ENCODE data around the gene JPH4. TPM values are rescaled to one million over a fixed set of nuclear protein-coding genes. Genes with fewer than 3 reads are reported as not detected.

JPH4 gene
- polyA plus RNA-seq, 1 donor (not counting 4 experiments of a cell fraction or from before 2014, with no cell fraction given), result 0.01 TPM

DNA sequence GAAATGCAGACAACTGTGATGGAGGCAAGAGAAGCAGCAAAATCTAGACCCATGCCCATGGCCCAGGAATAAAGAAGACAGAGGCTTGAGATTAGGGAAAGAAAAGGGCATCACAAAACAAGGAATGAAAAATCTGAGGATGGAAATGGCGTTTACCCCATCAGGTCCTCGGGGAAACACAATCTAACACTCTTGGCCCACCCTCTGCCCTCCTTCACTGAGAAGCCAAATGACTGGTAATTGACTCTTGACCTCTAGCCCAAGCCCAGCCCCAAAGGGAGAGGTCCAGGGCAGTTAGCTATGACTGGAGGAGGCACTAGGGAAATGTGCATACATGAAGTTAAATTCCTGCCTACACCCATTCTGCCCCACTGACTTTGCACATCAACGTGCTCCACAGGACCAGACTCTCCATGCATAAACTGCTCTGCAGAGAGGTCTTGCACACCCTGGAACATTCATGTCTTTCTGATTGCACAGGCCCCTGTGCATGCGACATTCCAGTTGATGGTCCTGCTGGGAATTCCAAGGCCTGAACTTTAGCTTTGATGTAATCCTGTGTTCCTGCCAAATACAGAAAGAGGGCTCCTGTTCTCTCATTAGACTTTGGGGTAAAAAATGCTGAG, 32.7 kb downstream of the JPH4 start:
- TF ChIP-seq EZH2 (IDR thresholded peaks at IDR 0.05; ENCODE audit: low read length) (no peak), CTCF (optimal IDR thresholded peaks at IDR 0.05 in 1 of 3, IDR thresholded peaks at IDR 0.05 in 1 of 3, conservative IDR thresholded peaks at IDR 0.05 in 1 of 3; ENCODE audit: extremely low read depth in 1 of 3, insufficient read depth in 2 of 3, low read length in 3 of 3) (no peak)

GRCh38 chr14:23544511-23545447, 33.8 kb downstream of the JPH4 start:
- no peak overlapping the region for H3K4me2 ChIP-seq (ENCODE audit: control insufficient read depth, extremely low read depth, insufficient read depth, low read depth, low read length)
- H3K4me1 ChIP-seq (ENCODE audit: control insufficient read depth, extremely low read depth, insufficient read depth, low read length), result no peaks in the 10 kb centered on the region
- H3K27ac ChIP-seq (ENCODE audit: control insufficient read depth, insufficient read depth, low read length), result no peak overlapping the region
- H3K9ac ChIP-seq (ENCODE audit: control insufficient read depth, extremely low read depth, insufficient read depth, low read length), result no peak overlapping the region
- H4K20me1 ChIP-seq (ENCODE audit: control insufficient read depth, extremely low read depth, insufficient read depth, low read length), result no peaks in the 10 kb centered on the region
- no peak for TF ChIP-seq EZH2 (IDR thresholded peaks at IDR 0.05; ENCODE audit: low read length)
- no peak for TF ChIP-seq CTCF (optimal IDR thresholded peaks at IDR 0.05 in 1 of 3, IDR thresholded peaks at IDR 0.05 in 1 of 3, conservative IDR thresholded peaks at IDR 0.05 in 1 of 3; ENCODE audit: extremely low read depth in 1 of 3, insufficient read depth in 2 of 3, low read length in 3 of 3)
- H3K36me3 ChIP-seq (ENCODE audit: control insufficient read depth in 2 of 2, extremely low read depth in 1 of 2, insufficient read depth in 2 of 2, low read length in 2 of 2), result no peaks in the 10 kb centered on the region
- dilution Hi-C loops (cut with MboI; ENCODE audit: extremely low pct_ligation_motif_present, low sequenced_read_pairs), result no loop called here
- FAIRE-seq (no peak), DNase-seq (ENCODE audit: low read depth, low spot score) (no peak)
- no peak overlapping the region for H2AFZ ChIP-seq (ENCODE audit: control insufficient read depth, low read length)
- no peak overlapping the region for H3K4me3 ChIP-seq (ENCODE audit: control insufficient read depth in 2 of 3, extremely low read depth in 1 of 3, insufficient read depth in 2 of 3, low read depth in 1 of 3, low read length in 3 of 3)
- peaks cover 4% of the 10 kb centered on the region for H3K27me3 ChIP-seq (ENCODE audit: control insufficient read depth, extremely low read depth, insufficient read depth, low read length)
- H3K9me3 ChIP-seq (ENCODE audit: control insufficient read depth, low read depth, low read length), result no peaks in the 10 kb centered on the region
- no peaks in the 10 kb centered on the region for H3K79me2 ChIP-seq (ENCODE audit: control insufficient read depth, insufficient read depth, low read length)
- no peaks in the 10 kb centered on the region for H3K9me1 ChIP-seq (ENCODE audit: control insufficient read depth, extremely low read depth, insufficient read depth, low read length)

More for the DNA sequence above, 32.7 kb downstream of the JPH4 start:
- H4K20me1 ChIP-seq (ENCODE audit: control insufficient read depth, extremely low read depth, insufficient read depth, low read length), result no peaks in the 10 kb centered on the region
- no peak overlapping the region for H2AFZ ChIP-seq (ENCODE audit: control insufficient read depth, low read length)
- H3K4me2 ChIP-seq (ENCODE audit: control insufficient read depth, extremely low read depth, insufficient read depth, low read depth, low read length), result no peak overlapping the region
- no peak for DNase-seq (ENCODE audit: low read depth, low spot score)
- no peaks in the 10 kb centered on the region for H3K36me3 ChIP-seq (ENCODE audit: control insufficient read depth in 2 of 2, extremely low read depth in 1 of 2, insufficient read depth in 2 of 2, low read length in 2 of 2)
- no peak overlapping the region for H3K9ac ChIP-seq (ENCODE audit: control insufficient read depth, extremely low read depth, insufficient read depth, low read length)
- H3K4me1 ChIP-seq (ENCODE audit: control insufficient read depth, extremely low read depth, insufficient read depth, low read length), result no peaks in the 10 kb centered on the region
- H3K27me3 ChIP-seq (ENCODE audit: control insufficient read depth, extremely low read depth, insufficient read depth, low read length), result peaks cover 14% of the 10 kb centered on the region
- H3K79me2 ChIP-seq (ENCODE audit: control insufficient read depth, insufficient read depth, low read length), result no peaks in the 10 kb centered on the region
- no peak overlapping the region for H3K4me3 ChIP-seq (ENCODE audit: control insufficient read depth in 2 of 3, extremely low read depth in 1 of 3, insufficient read depth in 2 of 3, low read depth in 1 of 3, low read length in 3 of 3)
- no peaks in the 10 kb centered on the region for H3K9me3 ChIP-seq (ENCODE audit: control insufficient read depth, low read depth, low read length)
- no peak overlapping the region for H3K27ac ChIP-seq (ENCODE audit: control insufficient read depth, insufficient read depth, low read length)
- H3K9me1 ChIP-seq (ENCODE audit: control insufficient read depth, extremely low read depth, insufficient read depth, low read length), result no peaks in the 10 kb centered on the region
- FAIRE-seq, result no peak
- dilution Hi-C loops (cut with MboI; ENCODE audit: extremely low pct_ligation_motif_present, low sequenced_read_pairs), result no loop called here

All from keratinocyte (primary cell).